ENCODE results near the gene AFM. TPM values are rescaled to one million over a fixed set of nuclear protein-coding genes. Genes with fewer than 3 reads are reported as not detected.
"Not testable (repeated sequence)": the region's sequence is repeated elsewhere in the genome, so short reads cannot be mapped to it uniquely, and the experiment has no call there.

Gene AFM
- total RNA-seq, 1 experiment from 2014 or later, result not detected

GRCh38 chr4:73544620-73545019, 63.1 kb downstream of the AFM start:
- Mint-ChIP-seq H3K4me1 (peaks cover 6% of the 10 kb centered on the region in 2 experiments; a peak in 2 of 4 replicates), H3K4me3 (no peak overlapping the region), H3K27ac (no peak overlapping the region; a peak in 1 of 7 replicates), H3K9me3 (peaks cover 12% of the 10 kb centered on the region in 2 experiments), H3K36me3 (ENCODE audit: insufficient read depth in 1 of 3, low read depth in 3 of 3) (peaks cover 0 to 7% (median 5%) of the 10 kb centered on the region in 3 experiments; a peak in 5 of 7 replicates), H3K27me3 (ENCODE audit: low read depth) (peaks cover 2% of the 10 kb centered on the region; the same call in 1 of the 2 replicates)
- Histone ChIP-seq H2BK5ac (ENCODE audit: insufficient read length, low read length) (no peak overlapping the region), H4K5ac (ENCODE audit: insufficient read length, low read depth, low read length) (no peak overlapping the region), H3K4me2 (ENCODE audit: insufficient read depth, insufficient read length, low read length) (no peak overlapping the region), H3K9ac (ENCODE audit: extremely low read depth, insufficient read length, low read length) (no peak overlapping the region), H3K14ac (ENCODE audit: insufficient read depth, low read length) (no peak overlapping the region), H3K23ac (ENCODE audit: insufficient read length, low read depth, low read length) (no peak overlapping the region), H3K79me2 (ENCODE audit: insufficient read depth, low read length) (no peaks in the 10 kb centered on the region), H3K23me2 (ENCODE audit: insufficient read length, low read depth, low read length, poor library complexity, severe bottlenecking) (no peaks in the 10 kb centered on the region), H4K8ac (replicated peaks; ENCODE audit: insufficient read length, low read depth, low read length) (no peak overlapping the region), H3K56ac (ENCODE audit: insufficient read length, low read depth, low read length) (no peak overlapping the region), H2BK12ac (ENCODE audit: insufficient read length, low read depth, low read length) (no peak overlapping the region), H3T11ph (ENCODE audit: low read length) (no peak overlapping the region), H3K79me1 (ENCODE audit: insufficient read depth, low read depth, low read length, poor library complexity, severe bottlenecking) (no peaks in the 10 kb centered on the region), H4K20me1 (ENCODE audit: control insufficient read depth, insufficient read depth, insufficient read length) (no peaks in the 10 kb centered on the region), H3K27me3 (ENCODE audit: insufficient read depth, low read length) (no peaks in the 10 kb centered on the region), H2BK15ac (ENCODE audit: low read depth, low read length) (no peak overlapping the region), H3K4ac (ENCODE audit: low read depth, low read length) (no peak overlapping the region), H4K91ac (ENCODE audit: insufficient read length, low read depth, low read length) (no peak overlapping the region), H2BK120ac (ENCODE audit: low read depth, low read length, poor library complexity, severe bottlenecking) (no peak overlapping the region), H2BK20ac (ENCODE audit: low read depth, low read length, poor library complexity, severe bottlenecking) (no peak overlapping the region), H2AK5ac (ENCODE audit: insufficient read length, low read length) (no peak overlapping the region), H2AFZ (ENCODE audit: low read length) (no peak overlapping the region), H3K9me3 (ENCODE audit: control insufficient read depth, low read depth, low read length) (no peaks in the 10 kb centered on the region), H3K18ac (ENCODE audit: insufficient read length, low read depth, low read length) (no peak overlapping the region), H3K27ac (ENCODE audit: insufficient read length, low read depth, low read length) (no peak overlapping the region), H3K4me1 (ENCODE audit: insufficient read depth, low read length) (no peaks in the 10 kb centered on the region; the same call in 1 of the 2 replicates)
- no peak for TF ChIP-seq CTCF (conservative IDR thresholded peaks at IDR 0.05)
- DNase-seq, result no peak
- WGBS (ENCODE audit: extremely low coverage, insufficient read length, low lambda C conversion rate), result no CpG with 5 or more reads among the region's 2 CpGs

GRCh38 chr4:73550865-73551264, 69.3 kb downstream of the AFM start:
- Mint-ChIP-seq H3K36me3 (ENCODE audit: insufficient read depth in 1 of 3, low read depth in 3 of 3) (peaks cover 10 to 32% (median 17%) of the 10 kb centered on the region in 3 experiments), H3K9me3 (peaks cover 25 to 28% of the 10 kb centered on the region in 2 experiments)
- not testable (repeated sequence) for H3K9me3 ChIP-seq (ENCODE audit: control insufficient read depth, low read depth, low read length); H3K4me3 Mint-ChIP-seq; H2BK120ac ChIP-seq (ENCODE audit: low read depth, low read length, poor library complexity, severe bottlenecking); H3K79me2 ChIP-seq (ENCODE audit: insufficient read depth, low read length); H3K23ac ChIP-seq (ENCODE audit: insufficient read length, low read depth, low read length); H3K14ac ChIP-seq (ENCODE audit: insufficient read depth, low read length); H3K27me3 ChIP-seq (ENCODE audit: insufficient read depth, low read length); H4K8ac ChIP-seq (replicated peaks; ENCODE audit: insufficient read length, low read depth, low read length); H3K4ac ChIP-seq (ENCODE audit: low read depth, low read length); DNase-seq; H3K18ac ChIP-seq (ENCODE audit: insufficient read length, low read depth, low read length); H3K4me1 ChIP-seq (ENCODE audit: insufficient read depth, low read length); H2BK12ac ChIP-seq (ENCODE audit: insufficient read length, low read depth, low read length); H4K91ac ChIP-seq (ENCODE audit: insufficient read length, low read depth, low read length); H3K9ac ChIP-seq (ENCODE audit: extremely low read depth, insufficient read length, low read length); H3K4me2 ChIP-seq (ENCODE audit: insufficient read depth, insufficient read length, low read length); H3K27me3 Mint-ChIP-seq (ENCODE audit: low read depth); H4K20me1 ChIP-seq (ENCODE audit: control insufficient read depth, insufficient read depth, insufficient read length); H2AFZ ChIP-seq (ENCODE audit: low read length); H3K27ac Mint-ChIP-seq; H2AK5ac ChIP-seq (ENCODE audit: insufficient read length, low read length); H4K5ac ChIP-seq (ENCODE audit: insufficient read length, low read depth, low read length); H3T11ph ChIP-seq (ENCODE audit: low read length); H3K79me1 ChIP-seq (ENCODE audit: insufficient read depth, low read depth, low read length, poor library complexity, severe bottlenecking); H2BK15ac ChIP-seq (ENCODE audit: low read depth, low read length); H3K56ac ChIP-seq (ENCODE audit: insufficient read length, low read depth, low read length); H3K23me2 ChIP-seq (ENCODE audit: insufficient read length, low read depth, low read length, poor library complexity, severe bottlenecking); H3K4me1 Mint-ChIP-seq; H2BK20ac ChIP-seq (ENCODE audit: low read depth, low read length, poor library complexity, severe bottlenecking); H2BK5ac ChIP-seq (ENCODE audit: insufficient read length, low read length); H3K27ac ChIP-seq (ENCODE audit: insufficient read length, low read depth, low read length)
- no CpG with 5 or more reads among the region's 11 CpGs for WGBS (ENCODE audit: extremely low coverage, insufficient read length, low lambda C conversion rate)
